Measurements from ENCODE around the gene GULP1. TPM values are rescaled to one million over a fixed set of nuclear protein-coding genes. Genes with fewer than 3 reads are reported as not detected.

Gene GULP1
- total and polyA plus RNA-seq, 2 of the 13 experiments (the other 11 are each of a cell fraction or from before 2014, with no cell fraction given): 0.15 TPM; not detected in 1

DNA sequence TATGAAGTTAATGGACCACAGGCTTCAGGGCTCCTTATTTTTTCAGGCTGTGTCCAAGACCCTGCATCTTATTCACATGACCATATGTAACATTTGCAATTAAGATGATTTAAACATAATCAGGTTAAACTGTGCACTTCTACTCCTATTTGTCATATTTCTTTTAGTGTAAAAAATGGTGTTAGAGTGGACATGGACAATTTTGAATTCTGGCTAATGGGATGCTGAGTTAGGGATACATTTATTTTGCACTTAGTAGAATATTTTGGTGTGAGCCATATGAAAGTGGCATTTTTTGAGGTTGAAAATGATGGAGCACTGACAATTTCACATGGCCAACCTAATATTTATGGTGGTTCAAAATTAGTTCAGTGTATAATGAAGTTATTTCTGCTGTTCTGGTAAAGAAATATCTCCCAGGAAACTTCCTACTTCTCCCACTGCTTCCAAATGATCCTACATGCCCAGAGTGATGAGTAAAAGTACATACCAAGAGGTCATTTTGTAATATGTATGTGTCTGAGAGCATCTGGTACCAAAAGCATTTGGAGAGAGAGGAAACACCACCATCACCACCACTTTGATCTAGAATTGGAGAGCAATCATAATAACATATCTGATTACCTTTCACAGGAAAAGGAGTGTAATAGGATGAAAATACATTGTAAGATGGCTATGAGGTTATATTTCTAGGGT, 36.0 kb downstream of the GULP1 start:
- no peaks in the 10 kb centered on the region for H4K20me1 ChIP-seq (ENCODE audit: insufficient read depth, low read length)
- no peak overlapping the region for H3K4me2 ChIP-seq (ENCODE audit: low read depth, low read length)
- intact Hi-C loops (cut with micrococcal nuclease; ENCODE audit: unreplicated experiment) (no loop called here), in situ Hi-C loops (cut with HindIII; ENCODE audit: extremely low pct_ligation_motif_present, low pct_unique_long_range_greater_than_20kb) (no loop called here)
- no peaks in the 10 kb centered on the region for H3K4me1 ChIP-seq (ENCODE audit: insufficient read depth, low read length)
- FAIRE-seq (no peak), ATAC-seq (no peak), DNase-seq (ENCODE audit: low spot score) (no peak)
- TF ChIP-seq, protein P1, sequence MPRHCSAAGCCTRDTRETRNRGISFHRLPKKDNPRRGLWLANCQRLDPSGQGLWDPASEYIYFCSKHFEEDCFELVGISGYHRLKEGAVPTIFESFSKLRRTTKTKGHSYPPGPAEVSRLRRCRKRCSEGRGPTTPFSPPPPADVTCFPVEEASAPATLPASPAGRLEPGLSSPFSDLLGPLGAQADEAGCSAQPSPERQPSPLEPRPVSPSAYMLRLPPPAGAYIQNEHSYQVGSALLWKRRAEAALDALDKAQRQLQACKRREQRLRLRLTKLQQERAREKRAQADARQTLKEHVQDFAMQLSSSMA (CRISPR knock-in tag; IDR thresholded peaks at IDR 0.05): no peak
- TF ChIP-seq RBFOX2 (IDR thresholded peaks at IDR 0.05; ENCODE audit: low read depth, low read length) (no peak), ELF3 (CRISPR knock-in tag; IDR thresholded peaks at IDR 0.05) (no peak)
- H3K27ac ChIP-seq (ENCODE audit: extremely low read length, insufficient read depth, low read length): no peak overlapping the region
- H3K36me3 ChIP-seq (replicated peaks in 1 of 2; ENCODE audit: control insufficient read depth in 1 of 2, insufficient read depth in 2 of 2, low read length in 2 of 2): no peaks in the 10 kb centered on the region
- CTCF ChIA-PET (ENCODE audit: low intra/inter-chr PET ratio, low total read pairs): no interaction called here
- no peaks in the 10 kb centered on the region for H3K27me3 ChIP-seq (ENCODE audit: control insufficient read depth in 1 of 2, insufficient read depth in 2 of 2, low read length in 2 of 2)
- H3K4me3 ChIP-seq (replicated peaks in 1 of 3; ENCODE audit: insufficient read depth in 1 of 3, low read depth in 2 of 3, low read length in 3 of 3): no peak overlapping the region
- POLR2A ChIA-PET: no interaction called here
- H3K9ac ChIP-seq (ENCODE audit: insufficient read depth, low read depth, low read length): no peak overlapping the region
- BruUV-seq (replicated peaks): no TSS peak
- H3K9me3 ChIP-seq (ENCODE audit: low read length): no peaks in the 10 kb centered on the region
- no peaks in the 10 kb centered on the region for H3K79me2 ChIP-seq (ENCODE audit: insufficient read depth, low read length)
- H2AFZ ChIP-seq (ENCODE audit: low read length): no peak overlapping the region

DNA sequence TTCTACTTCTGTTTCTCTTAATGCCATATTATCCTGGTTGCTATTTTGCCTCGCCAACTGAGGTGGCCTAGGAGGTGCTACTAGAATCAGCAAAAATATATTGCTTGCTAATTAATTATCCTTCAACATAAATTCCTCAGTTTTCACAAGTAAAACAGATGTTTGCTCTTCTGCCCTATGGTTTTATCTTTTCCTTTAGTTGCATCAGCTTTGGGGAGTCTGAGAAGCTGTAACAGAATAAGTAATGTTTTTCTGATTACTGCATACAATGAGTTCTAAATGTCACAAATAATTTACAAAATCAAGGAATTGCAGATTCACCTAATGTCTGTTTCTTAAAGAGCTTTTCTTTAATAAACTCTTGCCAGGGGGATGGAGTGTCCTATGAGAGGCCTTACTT, 36.7 kb downstream of the GULP1 start:
- CTCF ChIA-PET (ENCODE audit: low intra/inter-chr PET ratio, low total read pairs): no interaction called here
- H3K79me2 ChIP-seq (ENCODE audit: insufficient read depth, low read length): no peaks in the 10 kb centered on the region
- 0% methylated on average over 1 of the region's 1 CpG for WGBS (ENCODE audit: low lambda C conversion rate)
- H3K9me3 ChIP-seq (ENCODE audit: low read length): no peaks in the 10 kb centered on the region
- H4K20me1 ChIP-seq (ENCODE audit: insufficient read depth, low read length): no peaks in the 10 kb centered on the region
- H3K4me2 ChIP-seq (ENCODE audit: low read depth, low read length): no peak overlapping the region
- no peak overlapping the region for H3K27ac ChIP-seq (ENCODE audit: extremely low read length, insufficient read depth, low read length)
- no peaks in the 10 kb centered on the region for H3K27me3 ChIP-seq (ENCODE audit: control insufficient read depth in 1 of 2, insufficient read depth in 2 of 2, low read length in 2 of 2)
- intact Hi-C loops (cut with micrococcal nuclease; ENCODE audit: unreplicated experiment) (no loop called here), in situ Hi-C loops (cut with HindIII; ENCODE audit: extremely low pct_ligation_motif_present, low pct_unique_long_range_greater_than_20kb) (no loop called here)
- H2AFZ ChIP-seq (ENCODE audit: low read length): no peak overlapping the region
- H3K36me3 ChIP-seq (replicated peaks in 1 of 2; ENCODE audit: control insufficient read depth in 1 of 2, insufficient read depth in 2 of 2, low read length in 2 of 2): no peaks in the 10 kb centered on the region
- H3K9ac ChIP-seq (ENCODE audit: insufficient read depth, low read depth, low read length): no peak overlapping the region
- FAIRE-seq: no peak
- no peak for ATAC-seq
- H3K4me1 ChIP-seq (ENCODE audit: insufficient read depth, low read length): no peaks in the 10 kb centered on the region
- DNase-seq (ENCODE audit: low spot score): no peak
- no peak overlapping the region for H3K4me3 ChIP-seq (replicated peaks in 1 of 3; ENCODE audit: insufficient read depth in 1 of 3, low read depth in 2 of 3, low read length in 3 of 3)
- BruUV-seq (replicated peaks): no TSS peak
- POLR2A ChIA-PET: no interaction called here
- TF ChIP-seq ZKSCAN5 (CRISPR knock-in tag; IDR thresholded peaks at IDR 0.05) (no peak), ZNF619 (CRISPR knock-in tag; IDR thresholded peaks at IDR 0.05) (no peak), CCAR2 (optimal IDR thresholded peaks at IDR 0.05; ENCODE audit: low read depth, low read length) (no peak), ZNF780A (CRISPR knock-in tag; IDR thresholded peaks at IDR 0.05) (no peak), ZNF749 (CRISPR knock-in tag; IDR thresholded peaks at IDR 0.05; ENCODE audit: borderline replicate concordance) (no peak), SAFB2 (CRISPR knock-in tag; IDR thresholded peaks at IDR 0.05; ENCODE audit: borderline replicate concordance, low read depth) (no peak)
- TF ChIP-seq, protein P2, sequence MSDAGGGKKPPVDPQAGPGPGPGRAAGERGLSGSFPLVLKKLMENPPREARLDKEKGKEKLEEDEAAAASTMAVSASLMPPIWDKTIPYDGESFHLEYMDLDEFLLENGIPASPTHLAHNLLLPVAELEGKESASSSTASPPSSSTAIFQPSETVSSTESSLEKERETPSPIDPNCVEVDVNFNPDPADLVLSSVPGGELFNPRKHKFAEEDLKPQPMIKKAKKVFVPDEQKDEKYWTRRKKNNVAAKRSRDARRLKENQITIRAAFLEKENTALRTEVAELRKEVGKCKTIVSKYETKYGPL (CRISPR knock-in tag; IDR thresholded peaks at IDR 0.05): no peak
- TF ChIP-seq, protein P3, sequence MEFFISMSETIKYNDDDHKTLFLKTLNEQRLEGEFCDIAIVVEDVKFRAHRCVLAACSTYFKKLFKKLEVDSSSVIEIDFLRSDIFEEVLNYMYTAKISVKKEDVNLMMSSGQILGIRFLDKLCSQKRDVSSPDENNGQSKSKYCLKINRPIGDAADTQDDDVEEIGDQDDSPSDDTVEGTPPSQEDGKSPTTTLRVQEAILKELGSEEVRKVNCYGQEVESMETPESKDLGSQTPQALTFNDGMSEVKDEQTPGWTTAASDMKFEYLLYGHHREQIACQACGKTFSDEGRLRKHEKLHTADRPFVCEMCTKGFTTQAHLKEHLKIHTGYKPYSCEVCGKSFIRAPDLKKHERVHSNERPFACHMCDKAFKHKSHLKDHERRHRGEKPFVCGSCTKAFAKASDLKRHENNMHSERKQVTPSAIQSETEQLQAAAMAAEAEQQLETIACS (CRISPR knock-in tag; IDR thresholded peaks at IDR 0.05): no peak
- TF ChIP-seq, protein P4, sequence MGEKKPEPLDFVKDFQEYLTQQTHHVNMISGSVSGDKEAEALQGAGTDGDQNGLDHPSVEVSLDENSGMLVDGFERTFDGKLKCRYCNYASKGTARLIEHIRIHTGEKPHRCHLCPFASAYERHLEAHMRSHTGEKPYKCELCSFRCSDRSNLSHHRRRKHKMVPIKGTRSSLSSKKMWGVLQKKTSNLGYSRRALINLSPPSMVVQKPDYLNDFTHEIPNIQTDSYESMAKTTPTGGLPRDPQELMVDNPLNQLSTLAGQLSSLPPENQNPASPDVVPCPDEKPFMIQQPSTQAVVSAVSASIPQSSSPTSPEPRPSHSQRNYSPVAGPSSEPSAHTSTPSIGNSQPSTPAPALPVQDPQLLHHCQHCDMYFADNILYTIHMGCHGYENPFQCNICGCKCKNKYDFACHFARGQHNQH (CRISPR knock-in tag; IDR thresholded peaks at IDR 0.05): no peak
- TF ChIP-seq, protein P5, sequence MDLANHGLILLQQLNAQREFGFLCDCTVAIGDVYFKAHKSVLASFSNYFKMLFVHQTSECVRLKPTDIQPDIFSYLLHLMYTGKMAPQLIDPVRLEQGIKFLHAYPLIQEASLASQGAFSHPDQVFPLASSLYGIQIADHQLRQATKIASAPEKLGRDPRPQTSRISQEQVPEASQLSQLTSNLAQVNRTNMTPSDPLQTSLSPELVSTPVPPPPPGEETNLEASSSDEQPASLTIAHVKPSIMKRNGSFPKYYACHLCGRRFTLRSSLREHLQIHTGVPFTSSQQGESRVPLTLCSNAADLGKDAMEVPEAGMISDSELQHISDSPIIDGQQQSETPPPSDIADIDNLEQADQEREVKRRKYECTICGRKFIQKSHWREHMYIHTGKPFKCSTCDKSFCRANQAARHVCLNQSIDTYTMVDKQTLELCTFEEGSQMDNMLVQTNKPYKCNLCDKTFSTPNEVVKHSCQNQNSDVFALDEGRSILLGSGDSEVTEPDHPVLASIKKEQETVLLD (CRISPR knock-in tag; IDR thresholded peaks at IDR 0.05; ENCODE audit: low read depth): no peak

All from HepG2 (cell line).